ENCODE measurements around the gene UBL4B.

GRCh38 chr1:110102081-110102480, 10.2 kb upstream of the UBL4B start:
- TF ChIP-seq, protein P1, sequence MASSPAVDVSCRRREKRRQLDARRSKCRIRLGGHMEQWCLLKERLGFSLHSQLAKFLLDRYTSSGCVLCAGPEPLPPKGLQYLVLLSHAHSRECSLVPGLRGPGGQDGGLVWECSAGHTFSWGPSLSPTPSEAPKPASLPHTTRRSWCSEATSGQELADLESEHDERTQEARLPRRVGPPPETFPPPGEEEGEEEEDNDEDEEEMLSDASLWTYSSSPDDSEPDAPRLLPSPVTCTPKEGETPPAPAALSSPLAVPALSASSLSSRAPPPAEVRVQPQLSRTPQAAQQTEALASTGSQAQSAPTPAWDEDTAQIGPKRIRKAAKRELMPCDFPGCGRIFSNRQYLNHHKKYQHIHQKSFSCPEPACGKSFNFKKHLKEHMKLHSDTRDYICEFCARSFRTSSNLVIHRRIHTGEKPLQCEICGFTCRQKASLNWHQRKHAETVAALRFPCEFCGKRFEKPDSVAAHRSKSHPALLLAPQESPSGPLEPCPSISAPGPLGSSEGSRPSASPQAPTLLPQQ (tag by site-specific recombination; IDR thresholded peaks at IDR 0.05) = no peak
- TF ChIP-seq ZNF121 (tag by site-specific recombination; IDR thresholded peaks at IDR 0.05) (no peak), CTCF (tag by site-specific recombination; IDR thresholded peaks at IDR 0.05) (no peak), ZNF596 (tag by site-specific recombination; IDR thresholded peaks at IDR 0.05) (no peak)

All from HEK293 (cell line).